ENCODE results near the gene KCNT2.
A peak's percentile ranks its signal among the peaks of the same experiment; 100 is the strongest.

The KCNT2 gene

DNA sequence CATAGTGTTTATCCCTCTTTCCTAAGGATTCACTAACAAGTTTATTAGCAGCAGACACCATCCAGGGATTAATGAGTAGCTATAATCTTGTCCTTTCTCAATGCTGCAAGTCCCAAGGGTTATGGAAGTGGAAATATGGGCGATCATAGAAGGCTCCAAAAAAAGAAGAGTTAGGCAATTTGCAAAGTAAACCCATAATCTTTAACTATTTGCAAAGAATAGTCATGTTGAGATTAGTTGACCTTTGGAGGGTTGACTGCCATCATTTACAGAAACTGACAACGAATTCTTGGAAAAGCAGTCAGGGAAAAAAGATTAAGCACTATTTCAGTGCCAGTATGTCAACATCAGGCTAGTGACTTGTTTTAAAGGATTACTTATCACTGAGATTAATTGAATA lies 169.9 kb downstream of the KCNT2 start:
- TF ChIP-seq, protein P1, sequence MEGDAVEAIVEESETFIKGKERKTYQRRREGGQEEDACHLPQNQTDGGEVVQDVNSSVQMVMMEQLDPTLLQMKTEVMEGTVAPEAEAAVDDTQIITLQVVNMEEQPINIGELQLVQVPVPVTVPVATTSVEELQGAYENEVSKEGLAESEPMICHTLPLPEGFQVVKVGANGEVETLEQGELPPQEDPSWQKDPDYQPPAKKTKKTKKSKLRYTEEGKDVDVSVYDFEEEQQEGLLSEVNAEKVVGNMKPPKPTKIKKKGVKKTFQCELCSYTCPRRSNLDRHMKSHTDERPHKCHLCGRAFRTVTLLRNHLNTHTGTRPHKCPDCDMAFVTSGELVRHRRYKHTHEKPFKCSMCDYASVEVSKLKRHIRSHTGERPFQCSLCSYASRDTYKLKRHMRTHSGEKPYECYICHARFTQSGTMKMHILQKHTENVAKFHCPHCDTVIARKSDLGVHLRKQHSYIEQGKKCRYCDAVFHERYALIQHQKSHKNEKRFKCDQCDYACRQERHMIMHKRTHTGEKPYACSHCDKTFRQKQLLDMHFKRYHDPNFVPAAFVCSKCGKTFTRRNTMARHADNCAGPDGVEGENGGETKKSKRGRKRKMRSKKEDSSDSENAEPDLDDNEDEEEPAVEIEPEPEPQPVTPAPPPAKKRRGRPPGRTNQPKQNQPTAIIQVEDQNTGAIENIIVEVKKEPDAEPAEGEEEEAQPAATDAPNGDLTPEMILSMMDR (IDR thresholded peaks at IDR 0.05) = no peak

DNA sequence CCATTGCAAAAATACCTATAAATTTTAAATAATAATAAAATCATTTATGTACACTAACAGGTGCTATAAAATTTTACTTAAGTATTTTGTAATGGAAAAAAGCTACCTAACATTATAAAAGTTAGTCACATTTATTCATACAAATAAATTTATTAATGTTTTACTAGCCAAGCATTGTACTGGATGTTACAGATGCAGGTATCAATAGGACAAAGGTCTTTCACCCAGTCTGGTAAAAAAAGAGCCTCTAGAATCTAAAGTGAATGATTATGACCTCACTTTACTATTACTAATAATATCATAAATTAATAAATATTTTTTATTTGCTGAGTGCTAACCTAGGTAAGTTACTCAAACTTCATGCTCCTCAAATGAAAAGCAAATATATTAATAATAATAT lies 170.6 kb downstream of the KCNT2 start:
- H3K27ac Mint-ChIP-seq = no peak overlapping the region
- H3K4me3 Mint-ChIP-seq = no peak overlapping the region
- DNase-seq = no peak
- no peaks in the 10 kb centered on the region for H3K27me3 Mint-ChIP-seq (ENCODE audit: low read depth, poor library complexity)
- H3K9me3 Mint-ChIP-seq = no peaks in the 10 kb centered on the region
- H3K36me3 Mint-ChIP-seq (ENCODE audit: low read depth) = no peaks in the 10 kb centered on the region
- TF ChIP-seq, protein P1 (IDR thresholded peaks at IDR 0.05) = no peak
- H3K4me1 Mint-ChIP-seq = no peaks in the 10 kb centered on the region

More for the DNA sequence above, 169.9 kb downstream of the KCNT2 start:
- H3K9me3 Mint-ChIP-seq = no peaks in the 10 kb centered on the region
- peak overlapping the region; percentile 43 for H3K27ac Mint-ChIP-seq
- H3K36me3 Mint-ChIP-seq (ENCODE audit: low read depth) = no peaks in the 10 kb centered on the region
- no peaks in the 10 kb centered on the region for H3K27me3 Mint-ChIP-seq (ENCODE audit: low read depth, poor library complexity)
- H3K4me3 Mint-ChIP-seq = no peak overlapping the region
- no peaks in the 10 kb centered on the region for H3K4me1 Mint-ChIP-seq
- DNase-seq = no peak

DNA sequence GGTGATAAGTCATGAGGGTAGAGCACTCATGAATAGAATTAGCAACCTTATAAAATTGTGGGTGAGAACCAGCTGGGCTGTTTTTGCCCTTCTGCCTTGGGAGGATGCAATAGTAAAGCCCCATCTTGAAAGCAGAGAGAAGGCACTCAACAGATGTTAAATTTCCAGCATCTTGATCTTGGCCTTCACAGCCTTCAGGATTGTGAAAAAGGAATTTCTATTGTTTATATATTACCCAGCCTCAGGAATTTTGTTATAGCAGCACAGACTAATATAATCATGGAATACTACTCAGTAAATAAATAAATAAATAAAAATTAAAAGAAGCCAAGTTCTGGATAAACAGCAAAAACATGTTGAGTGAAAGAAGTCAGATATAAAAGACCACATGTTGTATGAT lies 175.2 kb downstream of the KCNT2 start:
- Mint-ChIP-seq H3K4me3 (no peak overlapping the region), H3K36me3 (ENCODE audit: low read depth) (no peaks in the 10 kb centered on the region), H3K9me3 (no peaks in the 10 kb centered on the region), H3K4me1 (no peaks in the 10 kb centered on the region), H3K27ac (no peak overlapping the region), H3K27me3 (ENCODE audit: low read depth, poor library complexity) (no peaks in the 10 kb centered on the region)
- DNase-seq = no peak
- TF ChIP-seq, protein P1 (IDR thresholded peaks at IDR 0.05) = no peak

DNA sequence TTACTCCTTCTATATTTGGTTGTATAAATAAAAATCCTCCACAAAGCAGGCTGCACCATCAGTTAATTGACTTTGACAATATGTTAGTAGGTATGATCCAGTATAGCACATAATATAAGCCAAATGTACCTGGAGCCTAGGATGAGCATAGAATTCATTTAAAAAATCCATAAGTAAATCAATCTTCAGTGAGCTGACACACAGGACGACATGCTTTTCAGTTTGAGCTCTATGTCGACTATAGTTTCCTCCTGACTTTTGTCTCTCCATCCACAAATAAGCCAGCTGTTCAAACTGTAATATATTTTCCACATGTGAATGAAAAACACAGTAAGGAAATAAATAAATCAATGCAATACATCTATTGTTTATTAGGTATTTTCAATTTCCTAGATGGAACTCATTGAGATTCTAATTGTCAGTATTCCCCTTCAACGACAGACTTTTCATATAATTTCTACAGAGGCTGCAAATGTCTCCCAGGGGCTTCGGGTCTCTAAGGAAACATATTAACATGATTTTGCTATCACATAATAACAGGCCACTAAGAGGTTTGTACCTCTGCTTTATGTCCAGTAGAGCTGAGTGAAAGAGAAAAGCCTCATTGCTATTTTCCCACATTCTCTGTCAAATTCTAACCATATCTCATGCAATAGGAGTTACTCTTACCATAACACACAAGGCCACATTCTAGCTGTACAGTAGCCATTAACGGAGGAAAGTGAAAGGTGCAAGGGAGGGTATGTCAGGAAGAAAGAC lies 180.1 kb downstream of the KCNT2 start:
- no peaks in the 10 kb centered on the region for H3K4me1 Mint-ChIP-seq
- no peak overlapping the region for H3K4me3 Mint-ChIP-seq
- H3K27ac Mint-ChIP-seq = no peak overlapping the region
- no peaks in the 10 kb centered on the region for H3K36me3 Mint-ChIP-seq (ENCODE audit: low read depth)
- TF ChIP-seq, protein P1 (IDR thresholded peaks at IDR 0.05) = no peak
- H3K27me3 Mint-ChIP-seq (ENCODE audit: low read depth, poor library complexity) = no peaks in the 10 kb centered on the region
- no peak for DNase-seq
- H3K9me3 Mint-ChIP-seq = no peaks in the 10 kb centered on the region

DNA sequence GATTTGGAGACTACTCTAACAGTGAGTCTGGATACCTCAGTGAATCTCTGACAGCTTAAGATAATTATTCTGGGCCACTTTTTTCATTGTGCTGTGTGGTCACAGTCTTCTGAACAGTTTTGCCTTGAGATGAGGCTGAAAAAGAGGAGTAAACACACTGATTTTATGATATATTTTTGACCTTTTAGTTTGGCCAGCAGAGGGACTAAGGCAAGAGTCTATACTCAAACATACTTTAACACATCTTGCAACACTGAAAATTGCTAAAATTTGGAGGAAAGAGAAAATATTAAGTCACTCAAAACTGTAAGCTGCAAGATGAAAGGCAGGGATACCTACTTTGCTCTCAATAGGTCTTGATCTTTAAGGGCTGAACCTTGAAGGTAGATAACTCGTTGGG lies 182.7 kb downstream of the KCNT2 start:
- no peak for DNase-seq
- Mint-ChIP-seq H3K27ac (no peak overlapping the region), H3K27me3 (ENCODE audit: low read depth, poor library complexity) (no peaks in the 10 kb centered on the region), H3K4me1 (no peaks in the 10 kb centered on the region), H3K36me3 (ENCODE audit: low read depth) (peaks cover 9% of the 10 kb centered on the region), H3K9me3 (no peaks in the 10 kb centered on the region), H3K4me3 (no peak overlapping the region)
- TF ChIP-seq, protein P1 (IDR thresholded peaks at IDR 0.05) = no peak

DNA sequence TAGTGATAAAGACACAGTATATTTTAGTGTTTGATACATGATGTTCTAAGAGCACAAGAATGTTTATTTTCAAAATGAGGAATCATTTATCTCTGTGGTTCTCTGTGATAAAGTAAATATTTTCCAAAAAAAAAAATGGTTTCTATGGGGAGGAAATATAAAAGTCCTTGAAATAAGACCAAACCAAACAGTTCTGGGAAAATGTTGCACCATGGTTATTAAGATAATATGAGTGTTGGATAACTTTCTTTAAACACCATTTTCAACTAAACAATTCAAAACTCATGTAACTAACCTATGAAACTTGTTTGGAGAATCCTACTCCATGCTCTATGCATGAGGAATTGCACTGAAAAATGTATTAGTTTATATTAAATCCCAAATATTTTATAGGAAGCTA lies 184.6 kb downstream of the KCNT2 start:
- H3K4me1 Mint-ChIP-seq = no peaks in the 10 kb centered on the region
- H3K9me3 Mint-ChIP-seq = no peaks in the 10 kb centered on the region
- no peak overlapping the region for H3K27ac Mint-ChIP-seq
- no peak overlapping the region for H3K4me3 Mint-ChIP-seq
- no peak for DNase-seq
- no peaks in the 10 kb centered on the region for H3K27me3 Mint-ChIP-seq (ENCODE audit: low read depth, poor library complexity)
- H3K36me3 Mint-ChIP-seq (ENCODE audit: low read depth) = peaks cover 22% of the 10 kb centered on the region
- TF ChIP-seq, protein P1 (IDR thresholded peaks at IDR 0.05) = no peak

Measured in nephron progenitor cell (in vitro differentiated cells).